Mucosa of descending colon (tissue), 3 donors: ENCODE measurements around the gene GORAB. TPM values are rescaled to one million over a fixed set of nuclear protein-coding genes. Genes with fewer than 3 reads are reported as not detected.

Experiments
- ATAC-seq: fragments of 200-7000 bp; cut with Tn5 transposase; one replicate; pipeline ENCODE4 v1.9.1; 2020; ENCODE audit warnings: mild to moderate bottlenecking, moderate library complexity
- DNase-seq, 3 donors: peaks; one replicate each; pipeline ENCODE4 v3.0.0-alpha.2; 2020
- H3K36me3 ChIP-seq: fragments of 200-600 bp; one replicate; pipeline ENCODE4 v1.8.0; 2021; ENCODE audit warnings: low read depth, mild to moderate bottlenecking
- H3K4me1 ChIP-seq: fragments of 200-600 bp; one replicate; pipeline ENCODE4 v1.8.0; 2021; ENCODE audit warnings: low read depth, mild to moderate bottlenecking
- H3K4me3 ChIP-seq: fragments of 200-600 bp; one replicate; pipeline ENCODE4 v1.8.0; 2021; ENCODE audit warnings: mild to moderate bottlenecking
- H3K9me3 ChIP-seq: fragments of 200-600 bp; one replicate; pipeline ENCODE4 v1.8.0; 2021; ENCODE audit warnings: mild to moderate bottlenecking
- intact Hi-C, 2 donors: fragments of 100-400 bp; cut with DNase I in 1 of 2; cut with micrococcal nuclease in 1 of 2; formaldehyde crosslinking; loops; one replicate each; pipeline versions ENCODE4 v1.11.0 to v1.11.1; 2022; cut with DNase I, micrococcal nuclease
- total RNA-seq, 3 donors: library from RNA; stranded (reverse); fragmentation: NEBNext Ultra II Directional in 2 of 3; extraction: Animal tissue kit (Norgen Biotek cat#: 25700) in 2 of 3; gene quantifications; one replicate each; pipeline versions ENCODE4 v1.2.1 to v1.2.4, GENCODE V29; 2021 to 2023
- TF ChIP-seq, protein P1 (sequence below): fragments of 200-600 bp; IDR thresholded peaks from one replicate; pipeline ENCODE4 v1.8.0; 2022; ENCODE audit warnings: antibody characterized with exemption, mild to moderate bottlenecking
- donor health status: DM: no; HTN: no; CAD: no; lungs with moderate emphysema.
- donor health status: DM: no; HTN: no; CAD: no.
- donor health status: DM: no; HTN: yes; CAD: no.

The GORAB gene
- total RNA-seq, 3 donors from 2014 or later = 18.0 to 26.9 (median 20.7) TPM

- ATAC-seq = no peak
- Histone ChIP-seq H3K36me3 (no peaks in the 10 kb centered on the region), H3K4me3 (no peak overlapping the region), H3K9me3 (no peaks in the 10 kb centered on the region), H3K4me1 (no peaks in the 10 kb centered on the region)
- TF ChIP-seq, protein P1, sequence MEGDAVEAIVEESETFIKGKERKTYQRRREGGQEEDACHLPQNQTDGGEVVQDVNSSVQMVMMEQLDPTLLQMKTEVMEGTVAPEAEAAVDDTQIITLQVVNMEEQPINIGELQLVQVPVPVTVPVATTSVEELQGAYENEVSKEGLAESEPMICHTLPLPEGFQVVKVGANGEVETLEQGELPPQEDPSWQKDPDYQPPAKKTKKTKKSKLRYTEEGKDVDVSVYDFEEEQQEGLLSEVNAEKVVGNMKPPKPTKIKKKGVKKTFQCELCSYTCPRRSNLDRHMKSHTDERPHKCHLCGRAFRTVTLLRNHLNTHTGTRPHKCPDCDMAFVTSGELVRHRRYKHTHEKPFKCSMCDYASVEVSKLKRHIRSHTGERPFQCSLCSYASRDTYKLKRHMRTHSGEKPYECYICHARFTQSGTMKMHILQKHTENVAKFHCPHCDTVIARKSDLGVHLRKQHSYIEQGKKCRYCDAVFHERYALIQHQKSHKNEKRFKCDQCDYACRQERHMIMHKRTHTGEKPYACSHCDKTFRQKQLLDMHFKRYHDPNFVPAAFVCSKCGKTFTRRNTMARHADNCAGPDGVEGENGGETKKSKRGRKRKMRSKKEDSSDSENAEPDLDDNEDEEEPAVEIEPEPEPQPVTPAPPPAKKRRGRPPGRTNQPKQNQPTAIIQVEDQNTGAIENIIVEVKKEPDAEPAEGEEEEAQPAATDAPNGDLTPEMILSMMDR = no peak
- intact Hi-C loops = no loop called here
- no peak for DNase-seq
Observed at GRCh38 chr1:170495006-170495405, 37.0 kb upstream of the GORAB start.

GRCh38 chr1:170498876-170499275 lies 33.1 kb upstream of the GORAB start:
- intact Hi-C loops = no loop called here
- TF ChIP-seq, protein P1 = no peak

DNA sequence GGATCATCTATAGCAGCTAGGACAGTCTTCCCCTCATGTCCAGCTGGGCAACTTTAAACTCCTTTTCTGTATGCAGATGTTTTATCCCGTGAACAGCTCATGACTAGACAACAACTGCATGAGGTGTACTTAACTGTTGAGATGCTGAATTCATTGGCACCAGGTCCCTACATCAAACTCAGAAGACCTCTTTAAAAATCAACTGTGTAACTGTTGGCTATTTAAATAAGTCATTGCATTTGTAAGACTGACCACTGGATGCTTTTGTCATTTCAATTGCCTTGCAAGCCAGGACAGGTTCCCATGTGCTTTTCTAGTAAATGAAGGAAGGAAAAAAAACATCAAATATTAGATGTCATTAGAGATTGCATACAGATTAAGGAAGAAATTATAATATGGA lies 28.3 kb upstream of the GORAB start:
- intact Hi-C loops = no loop called here
- Histone ChIP-seq H3K4me1 (no peaks in the 10 kb centered on the region), H3K9me3 (no peaks in the 10 kb centered on the region), H3K36me3 (no peaks in the 10 kb centered on the region), H3K4me3 (no peak overlapping the region)
- DNase-seq = no peak
- TF ChIP-seq, protein P1 = no peak
- no peak for ATAC-seq

More at GRCh38 chr1:170498876-170499275, 33.1 kb upstream of the GORAB start:
- Histone ChIP-seq H3K9me3 (no peaks in the 10 kb centered on the region), H3K36me3 (no peaks in the 10 kb centered on the region), H3K4me3 (no peak overlapping the region), H3K4me1 (no peaks in the 10 kb centered on the region)
- DNase-seq (no peak), ATAC-seq (no peak)

GRCh38 chr1:170510163-170510562 lies 21.8 kb upstream of the GORAB start:
- DNase-seq = no peak
- Histone ChIP-seq H3K4me3 (no peak overlapping the region), H3K36me3 (no peaks in the 10 kb centered on the region), H3K9me3 (no peaks in the 10 kb centered on the region), H3K4me1 (no peaks in the 10 kb centered on the region)
- ATAC-seq = no peak
- intact Hi-C loops = no loop called here
- TF ChIP-seq, protein P1 = no peak

GRCh38 chr1:170511038-170511437 lies 20.9 kb upstream of the GORAB start:
- DNase-seq (no peak), ATAC-seq (no peak)
- TF ChIP-seq, protein P1 = no peak
- no peaks in the 10 kb centered on the region for H3K36me3 ChIP-seq
- intact Hi-C loops = no loop called here
- H3K4me1 ChIP-seq = no peaks in the 10 kb centered on the region
- no peak overlapping the region for H3K4me3 ChIP-seq
- H3K9me3 ChIP-seq = no peaks in the 10 kb centered on the region

DNA sequence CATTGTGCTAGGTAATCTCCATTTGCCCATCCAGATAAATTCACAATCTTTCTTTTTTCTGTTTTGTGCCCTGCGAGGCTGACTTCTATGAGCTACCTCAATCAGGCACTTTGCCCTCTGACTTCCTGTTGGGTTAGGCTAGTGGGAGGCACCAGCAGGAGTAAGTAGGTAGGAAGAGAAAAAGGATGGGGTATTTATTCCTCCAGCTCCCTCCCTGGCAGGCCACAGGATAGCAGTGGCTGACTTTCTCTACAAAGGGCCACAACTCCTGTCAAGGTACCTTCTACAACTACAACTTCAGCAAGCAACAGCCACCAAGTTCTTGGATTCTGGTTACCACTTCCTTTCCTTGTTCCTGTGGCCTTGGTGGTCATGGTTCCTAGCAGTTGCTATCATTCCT lies 18.8 kb upstream of the GORAB start:
- Histone ChIP-seq H3K9me3 (no peaks in the 10 kb centered on the region), H3K36me3 (no peaks in the 10 kb centered on the region), H3K4me3 (no peak overlapping the region), H3K4me1 (no peaks in the 10 kb centered on the region)
- intact Hi-C loops = no loop called here
- DNase-seq = no peak
- peak; percentile 13 for ATAC-seq
- TF ChIP-seq, protein P1 = no peak
